ENCODE measurements around the gene CCDC177.

DNA sequence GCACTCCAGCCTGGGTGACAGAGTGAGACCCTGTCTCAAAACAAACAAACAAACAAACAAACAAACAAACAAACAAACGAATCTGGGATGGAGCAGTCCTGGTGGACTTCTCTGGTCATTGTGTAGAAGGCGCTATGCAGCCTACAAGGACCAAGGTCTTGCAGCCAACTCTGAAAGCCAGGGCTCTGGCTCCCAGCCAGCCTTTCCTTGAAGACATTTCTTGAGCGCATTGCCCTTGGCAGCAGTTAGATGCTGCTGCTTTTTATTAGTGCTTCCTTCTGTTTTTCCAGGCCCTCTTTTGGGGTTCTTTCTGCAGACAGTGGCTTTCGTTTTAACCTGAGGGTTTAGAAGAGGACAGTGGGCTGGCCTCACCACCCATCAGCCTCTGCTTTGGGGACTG lies 20.2 kb downstream of the CCDC177 start:
- no peak for TF ChIP-seq RXRA (IDR thresholded peaks at IDR 0.05)
- TF ChIP-seq, protein P1, sequence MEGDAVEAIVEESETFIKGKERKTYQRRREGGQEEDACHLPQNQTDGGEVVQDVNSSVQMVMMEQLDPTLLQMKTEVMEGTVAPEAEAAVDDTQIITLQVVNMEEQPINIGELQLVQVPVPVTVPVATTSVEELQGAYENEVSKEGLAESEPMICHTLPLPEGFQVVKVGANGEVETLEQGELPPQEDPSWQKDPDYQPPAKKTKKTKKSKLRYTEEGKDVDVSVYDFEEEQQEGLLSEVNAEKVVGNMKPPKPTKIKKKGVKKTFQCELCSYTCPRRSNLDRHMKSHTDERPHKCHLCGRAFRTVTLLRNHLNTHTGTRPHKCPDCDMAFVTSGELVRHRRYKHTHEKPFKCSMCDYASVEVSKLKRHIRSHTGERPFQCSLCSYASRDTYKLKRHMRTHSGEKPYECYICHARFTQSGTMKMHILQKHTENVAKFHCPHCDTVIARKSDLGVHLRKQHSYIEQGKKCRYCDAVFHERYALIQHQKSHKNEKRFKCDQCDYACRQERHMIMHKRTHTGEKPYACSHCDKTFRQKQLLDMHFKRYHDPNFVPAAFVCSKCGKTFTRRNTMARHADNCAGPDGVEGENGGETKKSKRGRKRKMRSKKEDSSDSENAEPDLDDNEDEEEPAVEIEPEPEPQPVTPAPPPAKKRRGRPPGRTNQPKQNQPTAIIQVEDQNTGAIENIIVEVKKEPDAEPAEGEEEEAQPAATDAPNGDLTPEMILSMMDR (IDR thresholded peaks at IDR 0.05; ENCODE audit: low read depth, low read length, missing input control), result no peak
- TF ChIP-seq, protein P2, sequence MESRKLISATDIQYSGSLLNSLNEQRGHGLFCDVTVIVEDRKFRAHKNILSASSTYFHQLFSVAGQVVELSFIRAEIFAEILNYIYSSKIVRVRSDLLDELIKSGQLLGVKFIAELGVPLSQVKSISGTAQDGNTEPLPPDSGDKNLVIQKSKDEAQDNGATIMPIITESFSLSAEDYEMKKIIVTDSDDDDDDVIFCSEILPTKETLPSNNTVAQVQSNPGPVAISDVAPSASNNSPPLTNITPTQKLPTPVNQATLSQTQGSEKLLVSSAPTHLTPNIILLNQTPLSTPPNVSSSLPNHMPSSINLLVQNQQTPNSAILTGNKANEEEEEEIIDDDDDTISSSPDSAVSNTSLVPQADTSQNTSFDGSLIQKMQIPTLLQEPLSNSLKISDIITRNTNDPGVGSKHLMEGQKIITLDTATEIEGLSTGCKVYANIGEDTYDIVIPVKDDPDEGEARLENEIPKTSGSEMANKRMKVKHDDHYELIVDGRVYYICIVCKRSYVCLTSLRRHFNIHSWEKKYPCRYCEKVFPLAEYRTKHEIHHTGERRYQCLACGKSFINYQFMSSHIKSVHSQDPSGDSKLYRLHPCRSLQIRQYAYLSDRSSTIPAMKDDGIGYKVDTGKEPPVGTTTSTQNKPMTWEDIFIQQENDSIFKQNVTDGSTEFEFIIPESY (IDR thresholded peaks at IDR 0.05), result no peak
- no peak for TF ChIP-seq JUND (IDR thresholded peaks at IDR 0.05)
- TF ChIP-seq, protein P3, sequence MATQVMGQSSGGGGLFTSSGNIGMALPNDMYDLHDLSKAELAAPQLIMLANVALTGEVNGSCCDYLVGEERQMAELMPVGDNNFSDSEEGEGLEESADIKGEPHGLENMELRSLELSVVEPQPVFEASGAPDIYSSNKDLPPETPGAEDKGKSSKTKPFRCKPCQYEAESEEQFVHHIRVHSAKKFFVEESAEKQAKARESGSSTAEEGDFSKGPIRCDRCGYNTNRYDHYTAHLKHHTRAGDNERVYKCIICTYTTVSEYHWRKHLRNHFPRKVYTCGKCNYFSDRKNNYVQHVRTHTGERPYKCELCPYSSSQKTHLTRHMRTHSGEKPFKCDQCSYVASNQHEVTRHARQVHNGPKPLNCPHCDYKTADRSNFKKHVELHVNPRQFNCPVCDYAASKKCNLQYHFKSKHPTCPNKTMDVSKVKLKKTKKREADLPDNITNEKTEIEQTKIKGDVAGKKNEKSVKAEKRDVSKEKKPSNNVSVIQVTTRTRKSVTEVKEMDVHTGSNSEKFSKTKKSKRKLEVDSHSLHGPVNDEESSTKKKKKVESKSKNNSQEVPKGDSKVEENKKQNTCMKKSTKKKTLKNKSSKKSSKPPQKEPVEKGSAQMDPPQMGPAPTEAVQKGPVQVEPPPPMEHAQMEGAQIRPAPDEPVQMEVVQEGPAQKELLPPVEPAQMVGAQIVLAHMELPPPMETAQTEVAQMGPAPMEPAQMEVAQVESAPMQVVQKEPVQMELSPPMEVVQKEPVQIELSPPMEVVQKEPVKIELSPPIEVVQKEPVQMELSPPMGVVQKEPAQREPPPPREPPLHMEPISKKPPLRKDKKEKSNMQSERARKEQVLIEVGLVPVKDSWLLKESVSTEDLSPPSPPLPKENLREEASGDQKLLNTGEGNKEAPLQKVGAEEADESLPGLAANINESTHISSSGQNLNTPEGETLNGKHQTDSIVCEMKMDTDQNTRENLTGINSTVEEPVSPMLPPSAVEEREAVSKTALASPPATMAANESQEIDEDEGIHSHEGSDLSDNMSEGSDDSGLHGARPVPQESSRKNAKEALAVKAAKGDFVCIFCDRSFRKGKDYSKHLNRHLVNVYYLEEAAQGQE (IDR thresholded peaks at IDR 0.05), result no peak
- TF ChIP-seq, protein P4, sequence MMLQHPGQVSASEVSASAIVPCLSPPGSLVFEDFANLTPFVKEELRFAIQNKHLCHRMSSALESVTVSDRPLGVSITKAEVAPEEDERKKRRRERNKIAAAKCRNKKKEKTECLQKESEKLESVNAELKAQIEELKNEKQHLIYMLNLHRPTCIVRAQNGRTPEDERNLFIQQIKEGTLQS (IDR thresholded peaks at IDR 0.05), result no peak
- TF ChIP-seq TAF1 (conservative IDR thresholded peaks at IDR 0.05), result no peak
- TF ChIP-seq RAD21 (IDR thresholded peaks at IDR 0.05), result no peak
- TF ChIP-seq, protein P5, sequence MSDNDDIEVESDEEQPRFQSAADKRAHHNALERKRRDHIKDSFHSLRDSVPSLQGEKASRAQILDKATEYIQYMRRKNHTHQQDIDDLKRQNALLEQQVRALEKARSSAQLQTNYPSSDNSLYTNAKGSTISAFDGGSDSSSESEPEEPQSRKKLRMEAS (IDR thresholded peaks at IDR 0.05), result no peak
- TF ChIP-seq YY1 (IDR thresholded peaks at IDR 0.05), result no peak
- no peak for TF ChIP-seq FOXA1 (IDR thresholded peaks at IDR 0.05)
- no peak for TF ChIP-seq NR2F2 (IDR thresholded peaks at IDR 0.05)
